Measurements from ENCODE around the gene UBL5. TPM values are rescaled to one million over a fixed set of nuclear protein-coding genes. Genes with fewer than 3 reads are reported as not detected.

The UBL5 gene
- total RNA-seq, 2 experiments from 2014 or later, result 313 to 321 TPM

- Mint-ChIP-seq H3K9me3 (no peaks in the 10 kb centered on the region), H3K27me3 (no peaks in the 10 kb centered on the region), H3K27ac (no peak overlapping the region), H3K4me3 (no peak overlapping the region), H3K36me3 (ENCODE audit: low read depth) (no peaks in the 10 kb centered on the region), H3K4me1 (ENCODE audit: low read depth) (no peaks in the 10 kb centered on the region)
- TF ChIP-seq CTCF (IDR thresholded peaks at IDR 0.05), result no peak
- intact Hi-C loops (cut with micrococcal nuclease), result no loop called here
- ChIA-PET CTCF (no interaction called here), POLR2A (interaction anchor here (1.3 kb wide), 1 partner anchor 10 kb away, joined by 5 read pairs; no protein-coding TSS in a partner anchor)
- DNase-seq, result no peak
- no peak for ATAC-seq
Measured at GRCh38 chr19:9877780-9878510, 50.2 kb downstream of the UBL5 start.

GRCh38 chr19:9878511-9879196 is 50.9 kb downstream of the UBL5 start:
- intact Hi-C loops (cut with micrococcal nuclease), result no loop called here
- Mint-ChIP-seq H3K27me3 (no peaks in the 10 kb centered on the region), H3K9me3 (no peaks in the 10 kb centered on the region), H3K36me3 (ENCODE audit: low read depth) (no peaks in the 10 kb centered on the region), H3K4me1 (ENCODE audit: low read depth) (no peaks in the 10 kb centered on the region), H3K4me3 (no peak overlapping the region), H3K27ac (no peak overlapping the region)
- ChIA-PET POLR2A (interaction anchor here (1.3 kb wide), 1 partner anchor 10 kb away, joined by 5 read pairs; no protein-coding TSS in a partner anchor), CTCF (no interaction called here)
- TF ChIP-seq CTCF (IDR thresholded peaks at IDR 0.05), result no peak
- DNase-seq (no peak), ATAC-seq (no peak)

Other genes with a start within 250 kb of the UBL5 start
- gene ZNF121, start 243.4 kb upstream of the UBL5 start, total RNA-seq, result 10 to 100 TPM; 79.9 to 85.5 TPM
- 10 to 100 TPM; 23.1 to 24.2 TPM for gene ZNF561, start 206.7 kb upstream of the UBL5 start, total RNA-seq
- gene ZNF562, start 152.8 kb upstream of the UBL5 start, total RNA-seq, result 10 to 100 TPM; 34.0 to 38.6 TPM
- gene ZNF846, start 59.2 kb upstream of the UBL5 start, total RNA-seq, result 1 to 10 TPM; 5.1 to 6.1 TPM
- gene FBXL12, start 8.8 kb upstream of the UBL5 start, total RNA-seq, result 10 to 100 TPM; 24.2 to 26.7 TPM
- 10 to 100 TPM; 79.9 to 81.4 TPM for gene PIN1, start 7.4 kb downstream of the UBL5 start, total RNA-seq
- 1 to 10 TPM; 2.7 to 3.2 TPM for gene OLFM2, start 108.6 kb downstream of the UBL5 start, total RNA-seq
- gene COL5A3, start 182.6 kb downstream of the UBL5 start, total RNA-seq, result 1 to 10 TPM; 2.7 to 2.8 TPM
- gene RDH8, start 185.6 kb downstream of the UBL5 start, total RNA-seq, result not detected

All from activated CD8-positive, alpha-beta T cell treated with anti-CD3 and anti-CD28 coated beads for 36 hours (primary cell).